ENCODE data around the gene PAF1.
"Not testable (repeated sequence)": the region's sequence is repeated elsewhere in the genome, so short reads cannot be mapped to it uniquely, and the experiment has no call there.

PAF1 gene

GRCh38 chr19:39381910-39382611, 8.8 kb downstream of the PAF1 start:
- no peak for DNase-seq

- no peak for DNase-seq
Measured at GRCh38 chr19:39380521-39381502, 10.1 kb downstream of the PAF1 start.

GRCh38 chr19:39379865-39380396, 11.0 kb downstream of the PAF1 start:
- no peak for DNase-seq

- not testable (repeated sequence) for DNase-seq
Measured at GRCh38 chr19:39379366-39379765, 11.5 kb downstream of the PAF1 start.

- no peak for DNase-seq
Measured at GRCh38 chr19:39377373-39378362, 13.2 kb downstream of the PAF1 start.

- no peak for DNase-seq
Measured at GRCh38 chr19:39375929-39376328, 15.0 kb downstream of the PAF1 start.

GRCh38 chr19:39372941-39373340, 18.0 kb downstream of the PAF1 start:
- DNase-seq = no peak

GRCh38 chr19:39372047-39372802, 18.7 kb downstream of the PAF1 start:
- DNase-seq = no peak

GRCh38 chr19:39370735-39371134, 20.2 kb downstream of the PAF1 start:
- no peak for DNase-seq

GRCh38 chr19:39369200-39369599, 21.7 kb downstream of the PAF1 start:
- no peak for DNase-seq

GRCh38 chr19:39365531-39365930, 25.4 kb downstream of the PAF1 start:
- no peak for DNase-seq

GRCh38 chr19:39363901-39364457, 26.9 kb downstream of the PAF1 start:
- no peak for DNase-seq

GRCh38 chr19:39362682-39363657, 27.9 kb downstream of the PAF1 start:
- no peak for DNase-seq

- DNase-seq = no peak
Measured at GRCh38 chr19:39360599-39360998, 30.3 kb downstream of the PAF1 start.

- no peak for DNase-seq
Measured at GRCh38 chr19:39359026-39359425, 31.9 kb downstream of the PAF1 start.

- DNase-seq = no peak
Measured at GRCh38 chr19:39356647-39357046, 34.3 kb downstream of the PAF1 start.

GRCh38 chr19:39356073-39356472, 34.8 kb downstream of the PAF1 start:
- DNase-seq = no peak

GRCh38 chr19:39355253-39355652, 35.7 kb downstream of the PAF1 start:
- DNase-seq = no peak

- no peak for DNase-seq
Measured at GRCh38 chr19:39352381-39353255, 38.3 kb downstream of the PAF1 start.
